Mesenchymal stem cell (in vitro differentiated cells and primary cell): ENCODE results near the gene HPSE2.

ENCODE experiments used
- DNase-seq: peaks from one replicate; pipeline ENCODE4 v3.0.0-alpha.2; 2013
- H2AFZ ChIP-seq: one replicate; pipeline ENCODE4 v1.6.1; 2013; ENCODE audit warnings: low read depth, mild to moderate bottlenecking, control low read depth, inconsistent platforms, low read length, moderate library complexity
- H2AK5ac ChIP-seq: 2 replicates; pipeline ENCODE4 v1.6.1; 2013; ENCODE audit warnings: low read length, moderate library complexity, mild to moderate bottlenecking, inconsistent platforms; ENCODE audit not compliant: severe bottlenecking
- H2BK120ac ChIP-seq: one replicate; pipeline ENCODE4 v1.6.1; 2013; ENCODE audit warnings: low read depth, mild to moderate bottlenecking, inconsistent platforms, low read length, moderate library complexity
- H2BK12ac ChIP-seq, 2 experiments: one replicate each; pipeline ENCODE4 v1.6.1; 2013; ENCODE audit warnings: inconsistent platforms in 2 of 2, low read length in 2 of 2, mild to moderate bottlenecking in 2 of 2, moderate library complexity in 2 of 2, control low read depth in 1 of 2
- H2BK15ac ChIP-seq: one replicate; pipeline ENCODE4 v1.6.1; 2013; ENCODE audit warnings: mild to moderate bottlenecking, low read depth, inconsistent platforms; ENCODE audit not compliant: poor library complexity, severe bottlenecking
- H2BK5ac ChIP-seq: 2 replicates; pipeline ENCODE4 v1.6.1; 2013; ENCODE audit warnings: low read depth, mild to moderate bottlenecking, low read length, control low read depth, inconsistent platforms; ENCODE audit not compliant: poor library complexity, severe bottlenecking
- H3K14ac ChIP-seq, 2 experiments: one replicate each; pipeline ENCODE4 v1.6.1; 2013; ENCODE audit warnings: inconsistent platforms in 2 of 2, low read length in 2 of 2, control low read depth in 1 of 2, mild to moderate bottlenecking in 1 of 2, moderate library complexity in 1 of 2
- H3K18ac ChIP-seq, 2 experiments: one replicate each; pipeline ENCODE4 v1.6.1; 2013; ENCODE audit warnings: inconsistent platforms in 2 of 2, low read length in 2 of 2, control low read depth in 1 of 2, low read depth in 1 of 2, mild to moderate bottlenecking in 1 of 2
- H3K23ac ChIP-seq, 2 experiments: one replicate each; pipeline ENCODE4 v1.6.1; 2013; ENCODE audit warnings: inconsistent platforms in 2 of 2, low read length in 2 of 2, mild to moderate bottlenecking in 2 of 2, moderate library complexity in 2 of 2, control low read depth in 1 of 2
- H3K27ac ChIP-seq: 2 replicates; pipeline ENCODE4 v1.5.1; 2013; ENCODE audit warnings: mild to moderate bottlenecking, moderate library complexity, low read length, control low read depth, inconsistent platforms; ENCODE audit not compliant: poor library complexity, severe bottlenecking
- H3K27me3 ChIP-seq, 2 experiments: 2 replicates each; pipeline versions ENCODE4 v1.6.1 to v1.7.0; 2013; ENCODE audit warnings: low read length in 2 of 2, mild to moderate bottlenecking in 2 of 2, moderate library complexity in 2 of 2, control low read depth in 1 of 2, inconsistent platforms in 1 of 2; ENCODE audit not compliant: control insufficient read depth in 1 of 2, insufficient read depth in 1 of 2
- H3K36me3 ChIP-seq, 2 experiments: 2 replicates each; pipeline versions ENCODE4 v1.6.1 to v1.7.0; 2013; ENCODE audit warnings: low read length in 2 of 2, control low read depth in 1 of 2, inconsistent platforms in 1 of 2, low read depth in 1 of 2, mild to moderate bottlenecking in 1 of 2; ENCODE audit not compliant: insufficient read depth in 2 of 2, control insufficient read depth in 1 of 2
- H3K4ac ChIP-seq, 2 experiments: one replicate each; pipeline ENCODE4 v1.6.1; 2013; ENCODE audit warnings: inconsistent platforms in 2 of 2, low read length in 2 of 2, mild to moderate bottlenecking in 2 of 2, moderate library complexity in 2 of 2, control low read depth in 1 of 2, low read depth in 1 of 2
- H3K4me1 ChIP-seq: 2 replicates; pipeline ENCODE4 v1.6.1; 2013; ENCODE audit warnings: low read depth, low read length, control low read depth; ENCODE audit not compliant: control insufficient read depth, insufficient read depth
- H3K4me2 ChIP-seq: 2 replicates; pipeline ENCODE4 v1.6.1; 2013; ENCODE audit warnings: low read length, mild to moderate bottlenecking, inconsistent platforms; ENCODE audit not compliant: poor library complexity, severe bottlenecking
- H3K4me3 ChIP-seq, 2 experiments: 2 replicates each; pipeline versions ENCODE4 v1.5.1 to v1.7.0; 2013; ENCODE audit warnings: low read length in 2 of 2, mild to moderate bottlenecking in 2 of 2, control low read depth in 1 of 2, low read depth in 1 of 2; ENCODE audit not compliant: insufficient read depth in 1 of 2
- H3K79me1 ChIP-seq: replicated peaks from 2 replicates; pipeline ENCODE4 v1.6.1; 2013; ENCODE audit warnings: mild to moderate bottlenecking, control low read depth, low read length, inconsistent platforms; ENCODE audit not compliant: poor library complexity, severe bottlenecking
- H3K9ac ChIP-seq: 2 replicates; pipeline ENCODE4 v1.7.0; 2013; ENCODE audit warnings: mild to moderate bottlenecking, low read length, moderate library complexity
- H3K9me3 ChIP-seq: 2 replicates; pipeline ENCODE4 v1.7.0; 2013; ENCODE audit warnings: mild to moderate bottlenecking, low read length; ENCODE audit not compliant: control insufficient read depth
- H4K8ac ChIP-seq: one replicate; pipeline ENCODE4 v1.6.1; 2013; ENCODE audit warnings: inconsistent platforms, mild to moderate bottlenecking, low read length, moderate library complexity
- H4K91ac ChIP-seq: one replicate; pipeline ENCODE4 v1.6.1; 2013; ENCODE audit warnings: mild to moderate bottlenecking, low read length, inconsistent platforms
- WGBS: methylation state at CpG from one replicate; pipeline ENCODE4 v1.1.7; 2013; ENCODE audit warnings: mixed read lengths; 5-methylcytosine and 5-hydroxymethylcytosine counted together

The HPSE2 gene

GRCh38 chr10:98586096-98586495 is 649.6 kb downstream of the HPSE2 start:
- H2BK5ac ChIP-seq = no peak overlapping the region
- H3K9me3 ChIP-seq = no peaks in the 10 kb centered on the region
- no peak overlapping the region for H3K18ac ChIP-seq
- no peak overlapping the region for H3K23ac ChIP-seq
- WGBS = 7% methylated on average over 1 of the region's 2 CpGs
- H2BK12ac ChIP-seq = no peak overlapping the region
- no peak overlapping the region for H3K14ac ChIP-seq
- no peak overlapping the region for H4K91ac ChIP-seq
- H3K4me2 ChIP-seq = no peak overlapping the region
- no peaks in the 10 kb centered on the region for H3K4me1 ChIP-seq
- H3K27me3 ChIP-seq = no peaks in the 10 kb centered on the region
- no peak overlapping the region for H2BK120ac ChIP-seq
- H3K4ac ChIP-seq = no peak overlapping the region
- H3K79me1 ChIP-seq = no peaks in the 10 kb centered on the region
- no peaks in the 10 kb centered on the region for H3K36me3 ChIP-seq
- H2BK15ac ChIP-seq = no peak overlapping the region
- no peak overlapping the region for H3K4me3 ChIP-seq
- DNase-seq = peak; percentile 52
- no peak overlapping the region for H4K8ac ChIP-seq
- H2AK5ac ChIP-seq = no peak overlapping the region
- no peak overlapping the region for H3K27ac ChIP-seq
- no peak overlapping the region for H3K9ac ChIP-seq
- H2AFZ ChIP-seq = no peak overlapping the region

- Histone ChIP-seq H3K4me3 (no peak overlapping the region), H3K27me3 (no peaks in the 10 kb centered on the region), H3K4me2 (no peak overlapping the region), H3K23ac (no peak overlapping the region), H2AK5ac (no peak overlapping the region), H2BK12ac (peak overlapping the region in 1 of 2 experiments; percentile 11), H4K8ac (no peak overlapping the region), H4K91ac (no peak overlapping the region), H3K36me3 (no peaks in the 10 kb centered on the region), H3K18ac (peak overlapping the region in 1 of 2 experiments; percentile 25), H2AFZ (no peak overlapping the region), H2BK5ac (no peak overlapping the region), H3K14ac (no peak overlapping the region), H3K4ac (no peak overlapping the region), H3K9me3 (no peaks in the 10 kb centered on the region), H3K79me1 (no peaks in the 10 kb centered on the region), H2BK120ac (no peak overlapping the region), H3K9ac (no peak overlapping the region), H3K4me1 (no peaks in the 10 kb centered on the region), H2BK15ac (no peak overlapping the region), H3K27ac (no peak overlapping the region)
- DNase-seq = no peak
- 50% methylated on average over 1 of the region's 2 CpGs for WGBS
Observed at GRCh38 chr10:98582363-98582762, 653.3 kb downstream of the HPSE2 start.

GRCh38 chr10:98577578-98577977 is 658.1 kb downstream of the HPSE2 start:
- H3K9me3 ChIP-seq = no peaks in the 10 kb centered on the region
- H3K4me3 ChIP-seq = no peak overlapping the region
- no peak overlapping the region for H3K27ac ChIP-seq
- H3K79me1 ChIP-seq = no peaks in the 10 kb centered on the region
- H3K14ac ChIP-seq = no peak overlapping the region
- no peak overlapping the region for H3K4me2 ChIP-seq
- peak overlapping the region; percentile 37 to 54 for H3K18ac ChIP-seq
- no peaks in the 10 kb centered on the region for H3K4me1 ChIP-seq
- H3K23ac ChIP-seq = no peak overlapping the region
- no peaks in the 10 kb centered on the region for H3K36me3 ChIP-seq
- no peaks in the 10 kb centered on the region for H3K27me3 ChIP-seq
- peak overlapping the region in 1 of 2 experiments; percentile 65 for H3K4ac ChIP-seq
- H3K9ac ChIP-seq = no peak overlapping the region
- H2AFZ ChIP-seq = no peak overlapping the region
- no peak for DNase-seq
- peak overlapping the region; percentile 61 for H2BK120ac ChIP-seq
- H4K8ac ChIP-seq = peak overlapping the region; percentile 91
- no peak overlapping the region for H2BK15ac ChIP-seq
- no peak overlapping the region for H2AK5ac ChIP-seq
- no peak overlapping the region for H4K91ac ChIP-seq
- no peak overlapping the region for H2BK5ac ChIP-seq
- H2BK12ac ChIP-seq = peak overlapping the region in 1 of 2 experiments; percentile 77

- Histone ChIP-seq H3K36me3 (no peaks in the 10 kb centered on the region), H2AFZ (no peak overlapping the region), H3K18ac (no peak overlapping the region), H3K27me3 (no peaks in the 10 kb centered on the region), H4K91ac (no peak overlapping the region), H3K14ac (no peak overlapping the region), H3K9ac (no peak overlapping the region), H2BK5ac (no peak overlapping the region), H2BK15ac (no peak overlapping the region), H3K9me3 (no peaks in the 10 kb centered on the region), H2BK120ac (no peak overlapping the region), H3K4me3 (no peak overlapping the region), H3K4me2 (no peak overlapping the region), H3K79me1 (no peaks in the 10 kb centered on the region), H2AK5ac (no peak overlapping the region), H3K23ac (no peak overlapping the region), H3K27ac (no peak overlapping the region), H3K4me1 (no peaks in the 10 kb centered on the region), H2BK12ac (no peak overlapping the region), H3K4ac (no peak overlapping the region), H4K8ac (no peak overlapping the region)
- peak; percentile 37 for DNase-seq
Observed at GRCh38 chr10:98577168-98577567, 658.5 kb downstream of the HPSE2 start.
